Dermis microvascular lymphatic vessel endothelial cell (primary cell): Measurements from ENCODE around the gene CPLX1. TPM values are rescaled to one million over a fixed set of nuclear protein-coding genes. Genes with fewer than 3 reads are reported as not detected.
"Not testable (repeated sequence)": the region's sequence is repeated elsewhere in the genome, so short reads cannot be mapped to it uniquely, and the experiment has no call there.

Source experiments
- DNase-seq, 2 donors: peaks; one replicate each; pipeline versions ENCODE4 v3.0.0 to v3.0.0-alpha.2; 2010; ENCODE audit warnings: low read depth in 2 of 2
- total RNA-seq: library from RNA; depleted of rRNA; stranded (reverse); fragments of >200 nt; gene quantifications from 2 replicates; pipeline ENCODE4 v1.2.1, GENCODE V29; 2014

The CPLX1 gene
- total RNA-seq, 1 donor from 2014 or later = under 0.01 TPM

GRCh38 chr4:761086-761485, 64.8 kb downstream of the CPLX1 start:
- no peak for DNase-seq

DNA sequence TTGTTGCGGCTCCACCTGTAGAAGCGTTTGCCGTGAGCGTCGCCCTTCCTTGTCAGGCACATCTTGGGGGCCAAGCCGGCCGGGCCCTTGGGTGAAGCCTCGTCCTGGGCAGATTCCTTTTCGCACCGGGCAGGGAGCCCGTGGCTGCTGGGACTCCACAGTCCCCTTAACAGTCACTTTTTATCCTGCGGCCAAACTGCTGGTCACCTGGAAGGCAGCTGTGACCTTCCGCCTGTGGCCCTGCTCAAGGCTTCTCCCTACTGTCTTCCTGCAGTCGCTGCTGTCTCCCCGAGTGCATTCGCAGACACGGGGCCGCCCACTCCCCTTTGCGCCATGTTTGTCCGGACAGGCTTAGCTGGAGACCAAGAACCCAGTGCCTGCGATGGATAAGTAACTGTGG, 65.3 kb downstream of the CPLX1 start:
- no peak for DNase-seq

GRCh38 chr4:759810-760209, 66.1 kb downstream of the CPLX1 start:
- not testable (repeated sequence) for DNase-seq

DNA sequence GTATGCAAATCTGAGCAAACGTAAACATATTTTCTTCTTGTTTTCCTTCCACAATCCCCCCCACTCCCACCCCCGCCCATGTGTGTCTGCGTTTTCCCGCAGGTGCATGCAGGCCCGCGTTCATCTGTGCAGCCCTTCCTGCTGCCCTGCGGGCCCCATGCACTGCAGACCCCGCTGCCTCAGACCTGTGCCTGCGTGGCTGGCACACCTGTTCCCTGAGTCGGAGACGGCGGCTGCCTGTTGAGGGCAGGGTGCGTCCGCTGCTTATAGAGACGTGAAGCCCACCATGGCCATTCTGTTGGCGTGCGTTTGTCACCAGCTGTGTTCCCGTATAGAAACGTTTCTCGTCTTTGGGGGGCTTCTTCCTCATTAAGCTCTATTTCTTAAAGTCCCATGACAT, 68.8 kb downstream of the CPLX1 start:
- no peak for DNase-seq

GRCh38 chr4:754221-755120, 71.5 kb downstream of the CPLX1 start:
- DNase-seq = no peak

- DNase-seq = not testable (repeated sequence)
These were observed 72.7 kb downstream of the CPLX1 start for GRCh38 chr4:753186-753585.

- no peak for DNase-seq
These were observed 73.6 kb downstream of the CPLX1 start for GRCh38 chr4:752196-752861.

DNA sequence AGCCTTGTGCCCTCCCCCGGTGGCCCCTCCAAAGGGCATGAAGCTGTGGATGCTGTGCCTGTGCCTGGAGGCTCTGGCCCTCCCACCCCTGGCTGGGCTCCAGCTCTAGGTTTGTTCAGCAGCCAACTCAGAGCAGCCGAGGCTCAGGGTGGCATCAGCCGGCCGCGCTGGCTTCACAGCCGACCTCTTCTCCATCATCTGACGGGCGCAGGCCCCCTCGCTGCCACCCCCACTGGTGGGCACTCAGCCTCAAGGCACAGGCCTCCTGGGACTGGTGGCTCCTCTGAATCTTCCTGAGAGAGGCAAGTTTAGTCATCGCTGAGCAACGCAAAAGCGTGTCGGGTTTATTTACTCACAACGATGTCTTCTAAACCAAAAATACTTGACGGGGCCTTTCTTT, 74.3 kb downstream of the CPLX1 start:
- DNase-seq = no peak

- DNase-seq = peak in 1 of 2 donors; percentile 62
These were observed 75.9 kb downstream of the CPLX1 start for GRCh38 chr4:749698-750666.

DNA sequence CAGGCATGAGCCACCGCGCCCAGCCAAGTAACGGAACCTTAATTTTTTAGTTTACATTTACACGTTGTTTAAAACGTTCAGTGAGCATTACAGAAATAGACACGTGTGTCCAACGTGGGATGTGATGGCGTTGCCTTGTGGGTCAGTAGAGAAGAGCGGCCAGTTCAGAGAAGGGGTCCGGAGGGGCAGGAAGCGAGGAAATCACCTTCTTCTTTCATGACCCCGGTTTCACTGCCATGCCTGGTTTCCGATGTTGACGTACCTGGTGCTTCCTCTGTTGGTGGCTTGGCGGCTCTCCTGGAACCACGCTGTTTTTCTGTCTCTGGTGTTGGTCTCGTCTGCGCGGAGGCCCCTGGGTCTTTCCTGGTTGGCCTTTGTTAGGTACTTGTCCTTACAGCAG, 77.5 kb downstream of the CPLX1 start:
- peak in 1 of 2 donors; percentile 36 for DNase-seq

DNA sequence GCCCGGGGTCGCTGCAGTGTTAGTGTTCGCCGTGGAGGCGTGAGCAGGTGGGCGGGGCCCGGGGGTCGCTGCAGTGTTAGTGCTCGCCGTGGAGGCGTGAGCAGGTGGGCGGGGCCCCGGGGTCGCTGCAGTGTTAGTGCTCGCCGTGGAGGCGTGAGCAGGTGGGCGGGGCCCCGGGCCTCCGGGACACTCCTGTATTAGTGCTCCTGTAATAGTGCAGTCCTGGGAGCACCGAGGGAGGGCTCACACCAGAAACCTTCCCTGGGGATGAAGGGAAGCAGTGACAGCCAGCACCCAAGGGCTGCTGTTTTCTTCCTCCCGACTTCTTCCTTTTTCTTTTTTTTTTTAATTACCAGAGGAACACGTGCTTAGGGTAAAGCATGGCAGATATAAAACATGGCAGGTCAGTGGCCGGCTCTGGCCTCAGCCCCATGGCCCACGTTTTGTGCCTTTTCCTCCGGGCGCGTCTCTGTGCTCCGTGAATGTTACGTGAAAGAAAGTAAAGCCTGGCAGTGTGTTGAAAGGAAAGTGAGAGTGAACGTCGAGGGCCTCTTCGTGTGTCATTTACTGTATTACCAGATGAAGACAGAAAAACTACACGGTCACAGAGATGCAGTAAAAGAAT, 78.3 kb downstream of the CPLX1 start:
- no peak for DNase-seq

DNA sequence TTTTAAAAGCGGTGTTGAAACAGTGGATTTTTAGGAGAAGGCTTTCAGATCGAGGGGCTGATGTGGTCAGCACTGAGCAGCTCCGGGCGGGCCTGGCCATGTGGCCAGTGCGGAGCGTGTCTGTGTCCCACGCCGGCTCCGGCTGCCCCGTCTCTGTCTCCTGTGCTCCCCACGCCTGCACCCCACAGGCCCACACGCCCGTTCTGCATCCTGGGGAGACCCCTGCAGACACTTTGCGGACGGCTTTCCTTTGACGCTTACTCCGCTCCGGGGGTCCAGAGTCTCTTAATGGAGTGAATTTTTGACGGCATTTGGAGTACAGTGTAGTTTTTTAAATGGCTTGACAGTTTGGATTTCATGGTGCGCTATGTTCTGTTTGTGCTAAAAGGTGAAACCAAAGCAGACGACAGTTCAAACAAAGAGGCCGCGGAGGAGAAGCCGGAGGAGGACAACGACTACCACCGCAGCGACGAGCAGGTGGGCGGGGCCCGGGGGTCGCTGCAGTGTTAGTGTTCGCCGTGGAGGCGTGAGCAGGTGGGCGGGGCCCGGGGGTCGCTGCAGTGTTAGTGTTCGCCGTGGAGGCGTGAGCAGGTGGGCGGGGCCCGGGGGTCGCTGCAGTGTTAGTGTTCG, 81.6 kb downstream of the CPLX1 start:
- DNase-seq = no peak

- no peak for DNase-seq
These were observed 82.3 kb downstream of the CPLX1 start for GRCh38 chr4:743463-744211.

DNA sequence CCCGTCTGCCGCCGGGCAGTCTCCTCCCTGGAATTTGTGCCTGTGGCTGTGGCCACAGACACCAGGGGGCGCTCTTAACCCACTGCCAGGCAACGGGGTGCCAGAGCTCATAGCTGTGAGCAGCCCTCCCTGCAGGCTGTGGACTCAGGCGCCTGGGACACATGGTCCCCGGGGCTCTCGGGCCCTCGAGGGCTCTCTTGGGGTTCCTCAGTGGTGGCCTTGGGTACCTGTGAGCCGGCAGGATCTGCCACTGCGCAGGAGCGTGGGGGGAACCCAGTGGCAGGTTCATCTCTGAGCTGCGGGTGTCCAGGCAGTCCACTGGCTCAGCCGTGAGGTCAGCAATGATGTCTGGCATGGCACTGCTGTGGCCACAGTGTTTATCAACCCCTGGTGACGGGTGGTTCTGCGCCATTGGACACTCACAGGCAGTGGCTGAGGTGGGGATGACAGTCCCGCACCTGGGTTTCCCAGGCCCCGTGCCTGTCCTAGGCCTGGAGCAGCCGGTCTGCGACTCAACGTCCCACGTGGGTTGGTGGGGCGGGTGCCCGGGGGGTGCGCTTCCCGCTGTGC, 83.1 kb downstream of the CPLX1 start:
- peak in 1 of 2 donors; percentile 64 for DNase-seq

DNA sequence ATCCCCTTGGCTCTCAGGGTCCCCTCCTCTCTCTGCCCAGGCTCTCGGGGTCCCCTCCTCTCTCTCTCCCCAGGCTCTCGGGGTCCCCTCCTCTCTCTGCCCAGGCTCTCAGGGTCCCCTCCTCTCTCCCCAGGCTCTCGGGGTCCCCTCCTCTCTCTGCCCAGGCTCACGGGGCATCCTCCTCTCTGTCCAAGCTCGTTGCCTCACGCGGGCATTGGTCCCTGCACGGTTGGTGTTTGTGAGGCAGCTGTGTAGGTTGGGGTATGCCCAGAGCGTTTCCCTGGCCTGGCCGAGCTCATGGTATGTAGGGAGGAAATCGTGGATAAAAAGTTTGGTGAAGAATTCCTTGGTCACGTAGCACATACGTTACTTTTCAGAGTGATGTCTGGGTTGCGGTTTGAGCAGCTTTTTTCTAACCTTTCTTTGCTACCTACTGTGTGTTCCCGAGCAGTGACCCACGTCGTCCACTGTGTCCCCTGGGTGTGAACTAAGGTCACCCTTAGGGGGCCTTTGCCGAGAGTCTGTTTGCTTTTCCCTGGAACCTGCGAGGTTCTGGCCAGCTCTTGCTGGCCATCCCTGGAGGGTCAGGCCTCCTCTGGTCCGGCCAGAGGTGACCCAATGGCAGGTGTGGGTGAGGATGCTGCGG, 83.7 kb downstream of the CPLX1 start:
- DNase-seq = no peak

GRCh38 chr4:740656-741282, 85.2 kb downstream of the CPLX1 start:
- DNase-seq = peak in 1 of 2 donors; percentile 34

- DNase-seq = no peak
These were observed 85.9 kb downstream of the CPLX1 start for GRCh38 chr4:740011-740410.

GRCh38 chr4:739569-739968, 86.4 kb downstream of the CPLX1 start:
- no peak for DNase-seq
